Smooth muscle cell of the umbilical artery (primary cell): ENCODE data around the gene ST8SIA1. TPM values are rescaled to one million over a fixed set of nuclear protein-coding genes. Genes with fewer than 3 reads are reported as not detected.

Experiments used
- total RNA-seq: library from RNA; depleted of rRNA; stranded (reverse); fragments of >200 nt; gene quantifications from 2 replicates; pipeline ENCODE4 v1.2.3, GENCODE V29; 2014

The ST8SIA1 gene
- total RNA-seq, result under 0.01 TPM in 1 of 2 replicates, not detected in the other

GRCh38 chr12:22334410-22335100, at the start of gene ST8SIA1:
TSS of gene ST8SIA1 (minus strand) at chr12:22334707. CDS start at chr12:22334232, 475 bp downstream.

Other genes starting within 250 kb of the ST8SIA1 start
- 17.2 and 24.8 TPM in 2 replicates for gene C2CD5, start 209.8 kb upstream of the ST8SIA1 start, total RNA-seq